ENCODE data around the gene ADGRF5.

Gene ADGRF5

GRCh38 chr6:46921731-46922130 lies at the start of gene ADGRF5:
Gene ADGRF5, minus strand, starts transcription at chr6:46921938. Its CDS starts 15,176 bp downstream, at chr6:46906762.
- Mint-ChIP-seq H3K27ac (no peak within 1 kb of the TSS), H3K4me1 (no peaks in the 10 kb centered on the region), H3K9me3 (peaks cover 2% of the 10 kb centered on the region), H3K27me3 (peaks cover 8% of the 10 kb centered on the region), H3K36me3 (no peaks in the 10 kb centered on the region), H3K4me3 (no peak within 1 kb of the TSS)
- ATAC-seq (ENCODE audit: low read depth) = no peak
- no peak for DNase-seq (ENCODE audit: low spot score in 2 of 2)

- no peak for ATAC-seq (ENCODE audit: low read depth)
- Mint-ChIP-seq H3K27me3 (peaks cover 7% of the 10 kb centered on the region), H3K4me3 (no peak overlapping the region), H3K27ac (no peak overlapping the region), H3K36me3 (no peaks in the 10 kb centered on the region), H3K9me3 (no peaks in the 10 kb centered on the region), H3K4me1 (no peaks in the 10 kb centered on the region)
- DNase-seq (ENCODE audit: low spot score in 2 of 2) = no peak
These were observed 47.5 kb upstream of the ADGRF5 start for GRCh38 chr6:46969206-46969605.

- Mint-ChIP-seq H3K4me3 (no peak overlapping the region), H3K4me1 (no peaks in the 10 kb centered on the region), H3K27ac (no peak overlapping the region), H3K27me3 (peaks cover 3% of the 10 kb centered on the region), H3K9me3 (no peaks in the 10 kb centered on the region), H3K36me3 (no peaks in the 10 kb centered on the region)
- DNase-seq (ENCODE audit: low spot score in 2 of 2) (no peak), ATAC-seq (ENCODE audit: low read depth) (no peak)
These were observed 46.1 kb upstream of the ADGRF5 start for GRCh38 chr6:46967826-46968349.

GRCh38 chr6:46964716-46965519 lies 43.2 kb upstream of the ADGRF5 start:
- no peak for ATAC-seq (ENCODE audit: low read depth)
- no peaks in the 10 kb centered on the region for H3K4me1 Mint-ChIP-seq
- H3K27me3 Mint-ChIP-seq = peaks cover 3% of the 10 kb centered on the region
- H3K36me3 Mint-ChIP-seq = no peaks in the 10 kb centered on the region
- no peak for DNase-seq (ENCODE audit: low spot score in 2 of 2)
- H3K4me3 Mint-ChIP-seq = no peak overlapping the region
- H3K27ac Mint-ChIP-seq = no peak overlapping the region
- H3K9me3 Mint-ChIP-seq = no peaks in the 10 kb centered on the region

GRCh38 chr6:46963626-46964025 lies 41.9 kb upstream of the ADGRF5 start:
- no peak for DNase-seq (ENCODE audit: low spot score in 2 of 2)
- no peaks in the 10 kb centered on the region for H3K4me1 Mint-ChIP-seq

GRCh38 chr6:46963039-46963438 lies 41.3 kb upstream of the ADGRF5 start:
- DNase-seq (ENCODE audit: low spot score in 2 of 2) (no peak), ATAC-seq (ENCODE audit: low read depth) (no peak)
- Mint-ChIP-seq H3K27ac (no peak overlapping the region), H3K27me3 (peaks cover 6% of the 10 kb centered on the region), H3K36me3 (no peaks in the 10 kb centered on the region), H3K9me3 (peaks cover 3% of the 10 kb centered on the region), H3K4me3 (no peak overlapping the region), H3K4me1 (no peaks in the 10 kb centered on the region)

More at GRCh38 chr6:46963626-46964025, 41.9 kb upstream of the ADGRF5 start:
- Mint-ChIP-seq H3K4me3 (no peak overlapping the region), H3K9me3 (peaks cover 3% of the 10 kb centered on the region), H3K27me3 (peaks cover 6% of the 10 kb centered on the region), H3K27ac (no peak overlapping the region), H3K36me3 (no peaks in the 10 kb centered on the region)
- no peak for ATAC-seq (ENCODE audit: low read depth)

- no peak for ATAC-seq (ENCODE audit: low read depth)
- H3K27me3 Mint-ChIP-seq = peaks cover 7% of the 10 kb centered on the region
- no peak for DNase-seq (ENCODE audit: low spot score in 2 of 2)
- peaks cover 3% of the 10 kb centered on the region for H3K9me3 Mint-ChIP-seq
- H3K4me3 Mint-ChIP-seq = no peak overlapping the region
- no peak overlapping the region for H3K27ac Mint-ChIP-seq
- H3K4me1 Mint-ChIP-seq = no peaks in the 10 kb centered on the region
- no peaks in the 10 kb centered on the region for H3K36me3 Mint-ChIP-seq
These were observed 40.0 kb upstream of the ADGRF5 start for GRCh38 chr6:46961711-46962110.

GRCh38 chr6:46961232-46961631 lies 39.5 kb upstream of the ADGRF5 start:
- DNase-seq (ENCODE audit: low spot score in 2 of 2) (no peak), ATAC-seq (ENCODE audit: low read depth) (no peak)
- H3K27me3 Mint-ChIP-seq = peaks cover 5% of the 10 kb centered on the region
- H3K9me3 Mint-ChIP-seq = peaks cover 3% of the 10 kb centered on the region
- no peak overlapping the region for H3K4me3 Mint-ChIP-seq
- H3K36me3 Mint-ChIP-seq = no peaks in the 10 kb centered on the region
- no peaks in the 10 kb centered on the region for H3K4me1 Mint-ChIP-seq
- no peak overlapping the region for H3K27ac Mint-ChIP-seq

GRCh38 chr6:46959419-46959818 lies 37.7 kb upstream of the ADGRF5 start:
- Mint-ChIP-seq H3K27ac (no peak overlapping the region), H3K4me1 (no peaks in the 10 kb centered on the region), H3K4me3 (no peak overlapping the region), H3K36me3 (no peaks in the 10 kb centered on the region), H3K27me3 (peaks cover 9% of the 10 kb centered on the region), H3K9me3 (peaks cover 3% of the 10 kb centered on the region)
- ATAC-seq (ENCODE audit: low read depth) (no peak), DNase-seq (ENCODE audit: low spot score in 2 of 2) (no peak)

- Mint-ChIP-seq H3K36me3 (no peaks in the 10 kb centered on the region), H3K4me3 (no peak overlapping the region), H3K27me3 (peaks cover 11% of the 10 kb centered on the region), H3K9me3 (peaks cover 3% of the 10 kb centered on the region), H3K4me1 (no peaks in the 10 kb centered on the region), H3K27ac (no peak overlapping the region)
- ATAC-seq (ENCODE audit: low read depth) (no peak), DNase-seq (ENCODE audit: low spot score in 2 of 2) (no peak)
These were observed 34.7 kb upstream of the ADGRF5 start for GRCh38 chr6:46956409-46956808.

- DNase-seq (ENCODE audit: low spot score in 2 of 2) (no peak), ATAC-seq (ENCODE audit: low read depth) (no peak)
- peaks cover 3% of the 10 kb centered on the region for H3K9me3 Mint-ChIP-seq
- H3K36me3 Mint-ChIP-seq = no peaks in the 10 kb centered on the region
- no peak overlapping the region for H3K27ac Mint-ChIP-seq
- no peaks in the 10 kb centered on the region for H3K4me1 Mint-ChIP-seq
- no peak overlapping the region for H3K4me3 Mint-ChIP-seq
- peaks cover 13% of the 10 kb centered on the region for H3K27me3 Mint-ChIP-seq
These were observed 33.2 kb upstream of the ADGRF5 start for GRCh38 chr6:46954837-46955451.

- DNase-seq (ENCODE audit: low spot score in 2 of 2) = no peak
- no peaks in the 10 kb centered on the region for H3K4me1 Mint-ChIP-seq
- ATAC-seq (ENCODE audit: low read depth) = no peak
- H3K4me3 Mint-ChIP-seq = no peak overlapping the region
- no peaks in the 10 kb centered on the region for H3K9me3 Mint-ChIP-seq
- no peaks in the 10 kb centered on the region for H3K36me3 Mint-ChIP-seq
- H3K27me3 Mint-ChIP-seq = peaks cover 10% of the 10 kb centered on the region
- H3K27ac Mint-ChIP-seq = no peak overlapping the region
These were observed 32.2 kb upstream of the ADGRF5 start for GRCh38 chr6:46953921-46954320.

- no peak for ATAC-seq (ENCODE audit: low read depth)
- no peaks in the 10 kb centered on the region for H3K4me1 Mint-ChIP-seq
- no peaks in the 10 kb centered on the region for H3K9me3 Mint-ChIP-seq
- H3K36me3 Mint-ChIP-seq = no peaks in the 10 kb centered on the region
- no peak overlapping the region for H3K4me3 Mint-ChIP-seq
- peaks cover 6% of the 10 kb centered on the region for H3K27me3 Mint-ChIP-seq
- no peak for DNase-seq (ENCODE audit: low spot score in 2 of 2)
- no peak overlapping the region for H3K27ac Mint-ChIP-seq
These were observed 28.0 kb upstream of the ADGRF5 start for GRCh38 chr6:46949632-46950280.

GRCh38 chr6:46948699-46949098 lies 27.0 kb upstream of the ADGRF5 start:
- no peak overlapping the region for H3K4me3 Mint-ChIP-seq
- H3K27me3 Mint-ChIP-seq = peaks cover 8% of the 10 kb centered on the region
- no peaks in the 10 kb centered on the region for H3K4me1 Mint-ChIP-seq
- H3K36me3 Mint-ChIP-seq = no peaks in the 10 kb centered on the region
- DNase-seq (ENCODE audit: low spot score in 2 of 2) = no peak
- no peaks in the 10 kb centered on the region for H3K9me3 Mint-ChIP-seq
- H3K27ac Mint-ChIP-seq = no peak overlapping the region
- no peak for ATAC-seq (ENCODE audit: low read depth)
